Caco-2 (cell line): ENCODE measurements around the gene TNRC6B. TPM values are rescaled to one million over a fixed set of nuclear protein-coding genes. Genes with fewer than 3 reads are reported as not detected.

Experiments used
- BruUV-seq: library from RNA; stranded (reverse); fragments of 400-500 nt; replicated peaks from 2 replicates; lab custom pipeline; 2021; lab: Mats Ljungman, UMichigan
- CTCF ChIA-PET: fragments of 300-600 bp; sonication (Branson Sonifier 250); formaldehyde crosslinking; loops from one replicate; lab custom pipeline; 2022; ENCODE audit warnings: antibody characterized with exemption; lab: Charles Lee
- POLR2A ChIA-PET: fragments of 300-600 bp; sonication (Branson Sonifier 250); formaldehyde crosslinking; loops from one replicate; lab custom pipeline; 2022; ENCODE audit warnings: antibody characterized with exemption; lab: Charles Lee
- DNase-seq, 2 experiments: peaks; one replicate each; pipeline versions ENCODE4 v3.0.0 to v3.0.0-alpha.2; 2020 to 2022
- H3K27me3 ChIP-seq: replicated peaks from 2 replicates; pipeline ENCODE4 v1.6.0; 2011; ENCODE audit warnings: low read length; ENCODE audit not compliant: control insufficient read depth, insufficient read depth
- H3K36me3 ChIP-seq: 2 replicates; pipeline ENCODE4 v1.5.1; 2011; ENCODE audit warnings: low read length; ENCODE audit not compliant: control insufficient read depth, insufficient read depth
- H3K4me1 ChIP-seq: fragments of 250-450 bp; sonication (Bioruptor Pico); 2 replicates; pipeline ENCODE4 v1.5.1; 2020; ENCODE audit warnings: mild to moderate bottlenecking
- H3K4me3 ChIP-seq: 2 replicates; pipeline ENCODE4 v1.5.1; 2011; ENCODE audit warnings: low read depth, mild to moderate bottlenecking, control low read depth, low read length
- H3K9me3 ChIP-seq: fragments of 250-450 bp; sonication (Bioruptor Pico); 2 replicates; pipeline ENCODE4 v1.5.1; 2020; ENCODE audit warnings: mild to moderate bottlenecking, moderate library complexity
- H3K27ac Mint-ChIP-seq: one replicate; pipeline ENCODE4 v1.8.0; 2022; ENCODE audit warnings: mixed read lengths; ENCODE audit not compliant: unreplicated experiment
- H3K27me3 Mint-ChIP-seq: one replicate; pipeline ENCODE4 v1.8.0; 2022; ENCODE audit warnings: mixed read lengths; ENCODE audit not compliant: insufficient read depth, unreplicated experiment
- H3K36me3 Mint-ChIP-seq: one replicate; pipeline ENCODE4 v1.8.0; 2022; ENCODE audit warnings: mild to moderate bottlenecking, mixed read lengths; ENCODE audit not compliant: insufficient read depth, unreplicated experiment
- H3K4me1 Mint-ChIP-seq: one replicate; pipeline ENCODE4 v1.8.0; 2022; ENCODE audit warnings: low read depth, mixed read lengths; ENCODE audit not compliant: unreplicated experiment
- H3K4me3 Mint-ChIP-seq: one replicate; pipeline ENCODE4 v1.8.0; 2022; ENCODE audit warnings: mild to moderate bottlenecking, moderate library complexity, mixed read lengths; ENCODE audit not compliant: unreplicated experiment
- H3K9me3 Mint-ChIP-seq: one replicate; pipeline ENCODE4 v1.8.0; 2022; ENCODE audit warnings: mixed read lengths; ENCODE audit not compliant: unreplicated experiment
- CTCF ChIP-seq, 2 experiments: fragments of 200-600 bp in 1 of 2; IDR thresholded peaks; 1 replicate in 1 of 2; 2 replicates in 1 of 2; pipeline versions ENCODE4 v1.5.1 to v1.8.0; 2011 to 2022; ENCODE audit warnings: antibody characterized with exemption in 1 of 2, control low read depth in 1 of 2, inconsistent platforms in 1 of 2, low read depth in 1 of 2, low read length in 1 of 2, mild to moderate bottlenecking in 1 of 2, moderate library complexity in 1 of 2; ENCODE audit not compliant: insufficient read depth in 1 of 2, severe bottlenecking in 1 of 2, unreplicated experiment in 1 of 2
- intact Hi-C: fragments of 100-400 bp; cut with micrococcal nuclease; formaldehyde crosslinking; loops from one replicate; pipeline ENCODE4 v1.10.0; 2022; ENCODE audit not compliant: unreplicated experiment
- total RNA-seq: library from RNA; stranded (reverse); gene quantifications from 2 replicates; pipeline ENCODE4 v1.2.3, GENCODE V29; 2022

Gene TNRC6B
- total RNA-seq, 1 experiment from 2014 or later = 23.5 TPM

GRCh38 chr22:40383905-40384304 lies 206.2 kb downstream of the TNRC6B start:
- H3K4me1 ChIP-seq = peaks cover 15% of the 10 kb centered on the region; the same call in 1 of the 2 replicates
- H3K27ac Mint-ChIP-seq = no peak overlapping the region
- no peaks in the 10 kb centered on the region for H3K36me3 Mint-ChIP-seq
- no peak for DNase-seq
- no peaks in the 10 kb centered on the region for H3K9me3 Mint-ChIP-seq
- no peak overlapping the region for H3K4me3 Mint-ChIP-seq
- TF ChIP-seq CTCF (IDR thresholded peaks at IDR 0.05; ENCODE audit: insufficient read depth in 1 of 2, low read depth in 1 of 2, low read length in 1 of 2, severe bottlenecking in 1 of 2, unreplicated experiment in 1 of 2) = no peak
- H3K4me3 ChIP-seq = no peak overlapping the region
- intact Hi-C loops = no loop called here
- H3K36me3 ChIP-seq = no peaks in the 10 kb centered on the region
- H3K4me1 Mint-ChIP-seq = peaks cover 17% of the 10 kb centered on the region
- H3K27me3 Mint-ChIP-seq = no peaks in the 10 kb centered on the region
- H3K9me3 ChIP-seq = no peaks in the 10 kb centered on the region
- no TSS peak for BruUV-seq
- H3K27me3 ChIP-seq = no peaks in the 10 kb centered on the region
- ChIA-PET POLR2A (interaction anchor here (0.7 kb wide), 1 partner anchor 211 kb away, joined by 4 read pairs; no protein-coding TSS in a partner anchor), CTCF (no interaction called here)

- Mint-ChIP-seq H3K27ac (no peak overlapping the region), H3K27me3 (no peaks in the 10 kb centered on the region), H3K4me3 (no peak overlapping the region), H3K9me3 (no peaks in the 10 kb centered on the region), H3K36me3 (no peaks in the 10 kb centered on the region), H3K4me1 (peaks cover 20% of the 10 kb centered on the region)
- Histone ChIP-seq H3K4me3 (no peak overlapping the region), H3K36me3 (no peaks in the 10 kb centered on the region), H3K4me1 (peaks cover 15% of the 10 kb centered on the region; the same call in 1 of the 2 replicates), H3K27me3 (no peaks in the 10 kb centered on the region), H3K9me3 (no peaks in the 10 kb centered on the region)
- no TSS peak for BruUV-seq
- POLR2A ChIA-PET = no interaction called here
- CTCF ChIA-PET = no interaction called here
- intact Hi-C loops = no loop called here
- TF ChIP-seq CTCF (IDR thresholded peaks at IDR 0.05; ENCODE audit: insufficient read depth in 1 of 2, low read depth in 1 of 2, low read length in 1 of 2, severe bottlenecking in 1 of 2, unreplicated experiment in 1 of 2) = no peak
- no peak for DNase-seq
Observed at GRCh38 chr22:40385036-40385782, 207.5 kb downstream of the TNRC6B start.

Other genes with a start within 250 kb of the TNRC6B start
- not detected in 2 replicates for gene TMA7B, start 217.5 kb upstream of the TNRC6B start, total RNA-seq
- 17.1 and 20.0 TPM in 2 replicates for gene FAM83F, start 183.0 kb upstream of the TNRC6B start, total RNA-seq
- gene ADSL, start 168.6 kb downstream of the TNRC6B start, total RNA-seq = 120 and 123 TPM in 2 replicates
- 51.4 and 56.5 TPM in 2 replicates for gene SGSM3, start 192.7 kb downstream of the TNRC6B start, total RNA-seq